Astrocyte (in vitro differentiated cells and primary cell): ENCODE measurements around the gene PLXNB3. TPM values are rescaled to one million over a fixed set of nuclear protein-coding genes. Genes with fewer than 3 reads are reported as not detected.
"Not testable (repeated sequence)": the region's sequence is repeated elsewhere in the genome, so short reads cannot be mapped to it uniquely, and the experiment has no call there.

ENCODE experiments used
- DNase-seq: peaks from one replicate; pipeline ENCODE4 v3.0.0-alpha.2; 2010; ENCODE audit warnings: low read depth
- FAIRE-seq: peaks from 2 replicates; lab custom pipeline; 2011; peaks lifted over from hg19 to GRCh38; lab: Jason Lieb, UNC
- H2AFZ ChIP-seq: 2 replicates; pipeline ENCODE4 v1.6.0; 2012; ENCODE audit warnings: low read depth, low read length, inconsistent platforms
- H3K27ac ChIP-seq: 2 replicates; pipeline ENCODE4 v1.5.1; 2011; ENCODE audit warnings: low read depth, low read length, inconsistent platforms
- H3K27me3 ChIP-seq: 2 replicates; pipeline ENCODE4 v1.6.0; 2011; ENCODE audit warnings: low read length, inconsistent platforms; ENCODE audit not compliant: insufficient read depth
- H3K36me3 ChIP-seq: 2 replicates; pipeline ENCODE4 v1.5.1; 2011; ENCODE audit warnings: low read length, inconsistent platforms; ENCODE audit not compliant: insufficient read depth
- H3K4me1 ChIP-seq: 2 replicates; pipeline ENCODE4 v1.5.1; 2011; ENCODE audit warnings: low read length, inconsistent platforms; ENCODE audit not compliant: insufficient read depth
- H3K4me2 ChIP-seq: 2 replicates; pipeline ENCODE4 v1.6.0; 2012; ENCODE audit warnings: low read length, inconsistent platforms
- H3K4me3 ChIP-seq: 2 replicates; pipeline ENCODE4 v1.5.1; 2011; ENCODE audit warnings: low read depth, mild to moderate bottlenecking, low read length, inconsistent platforms; ENCODE audit not compliant: insufficient read depth
- H3K79me2 ChIP-seq: 2 replicates; pipeline ENCODE4 v1.6.0; 2012; ENCODE audit warnings: mild to moderate bottlenecking, low read length, inconsistent platforms; ENCODE audit not compliant: insufficient read depth
- H3K9ac ChIP-seq: 2 replicates; pipeline ENCODE4 v1.6.0; 2012; ENCODE audit warnings: mild to moderate bottlenecking, low read length, inconsistent platforms
- H3K9me3 ChIP-seq: 2 replicates; pipeline ENCODE4 v1.5.1; 2012; ENCODE audit warnings: low read depth, mild to moderate bottlenecking, low read length, inconsistent platforms; ENCODE audit not compliant: insufficient read depth
- H4K20me1 ChIP-seq: 2 replicates; pipeline ENCODE4 v1.6.0; 2012; ENCODE audit warnings: low read length, inconsistent platforms; ENCODE audit not compliant: insufficient read depth
- H3K27ac Mint-ChIP-seq: one replicate; pipeline ENCODE4 v1.8.0; 2021; ENCODE audit warnings: mild to moderate bottlenecking, mixed read lengths; ENCODE audit not compliant: unreplicated experiment
- H3K27me3 Mint-ChIP-seq: one replicate; pipeline ENCODE4 v1.8.0; 2021; ENCODE audit warnings: low read depth, mixed read lengths; ENCODE audit not compliant: unreplicated experiment
- H3K36me3 Mint-ChIP-seq: one replicate; pipeline ENCODE4 v1.8.0; 2021; ENCODE audit warnings: low read depth, mixed read lengths; ENCODE audit not compliant: unreplicated experiment
- H3K4me1 Mint-ChIP-seq: one replicate; pipeline ENCODE4 v1.8.0; 2021; ENCODE audit warnings: low read depth, mixed read lengths; ENCODE audit not compliant: unreplicated experiment
- H3K4me3 Mint-ChIP-seq: one replicate; pipeline ENCODE4 v1.8.0; 2021; ENCODE audit warnings: mild to moderate bottlenecking, moderate library complexity, mixed read lengths; ENCODE audit not compliant: unreplicated experiment
- H3K9me3 Mint-ChIP-seq: one replicate; pipeline ENCODE4 v1.8.0; 2021; ENCODE audit warnings: mild to moderate bottlenecking, mixed read lengths; ENCODE audit not compliant: unreplicated experiment
- EZH2 ChIP-seq: IDR thresholded peaks from 2 replicates; pipeline ENCODE4 v1.6.1; 2012; ENCODE audit warnings: mild to moderate bottlenecking, low read length, inconsistent platforms; ENCODE audit not compliant: insufficient read depth
- total RNA-seq: library from RNA; stranded (reverse); gene quantifications from 2 replicates; pipeline ENCODE4 v1.2.1, GENCODE V29; 2021
- TF ChIP-seq, protein P1 (sequence below): IDR thresholded peaks from 2 replicates; pipeline ENCODE4 v1.5.1; 2011; ENCODE audit warnings: low read depth, mild to moderate bottlenecking, inconsistent platforms, low read length, moderate library complexity; ENCODE audit not compliant: insufficient read depth

The PLXNB3 gene
- total RNA-seq, 1 donor from 2014 or later, result 5.3 TPM

DNA sequence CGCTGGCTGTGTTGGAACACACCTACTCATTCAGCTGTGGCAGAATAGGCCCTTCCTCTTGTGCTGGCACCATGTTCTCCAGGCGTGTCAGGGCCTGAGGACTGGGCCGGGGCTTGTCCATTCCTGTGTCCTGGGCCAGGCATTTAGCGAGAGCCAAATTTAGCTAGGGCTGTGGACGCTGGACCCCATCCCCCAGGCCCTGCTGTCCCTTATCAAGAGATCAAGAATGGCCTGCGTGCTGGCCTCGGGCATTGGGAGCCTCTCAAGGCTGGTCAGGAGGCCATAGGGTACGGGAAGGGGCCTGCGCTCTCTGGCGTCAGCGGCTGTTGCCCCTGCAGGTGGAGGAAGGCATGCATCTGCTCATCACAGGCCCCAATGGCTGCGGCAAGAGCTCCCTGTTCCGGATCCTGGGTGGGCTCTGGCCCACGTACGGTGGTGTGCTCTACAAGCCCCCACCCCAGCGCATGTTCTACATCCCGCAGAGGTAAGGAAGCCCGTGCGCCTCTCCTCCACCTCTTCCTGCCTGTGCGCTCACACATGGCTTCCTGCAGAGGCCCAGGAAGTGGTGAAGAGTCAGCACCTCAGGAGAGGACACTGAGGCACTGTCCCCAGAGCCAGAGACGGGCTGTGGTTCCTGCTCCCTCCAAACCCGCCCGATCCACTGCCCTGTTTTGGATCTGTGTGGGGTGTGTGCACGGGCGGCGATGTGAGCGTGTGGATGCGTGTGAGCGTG lies 24.1 kb upstream of the PLXNB3 start:
- H3K4me1 ChIP-seq, result no peaks in the 10 kb centered on the region
- H3K9me3 Mint-ChIP-seq, result no peaks in the 10 kb centered on the region
- H3K36me3 ChIP-seq, result no peaks in the 10 kb centered on the region
- no peaks in the 10 kb centered on the region for H3K27me3 Mint-ChIP-seq
- DNase-seq (no peak), FAIRE-seq (no peak)
- no peak overlapping the region for H3K27ac ChIP-seq
- H3K9ac ChIP-seq, result no peak overlapping the region
- H3K4me1 Mint-ChIP-seq, result no peaks in the 10 kb centered on the region
- H3K4me3 Mint-ChIP-seq, result no peak overlapping the region
- H3K4me2 ChIP-seq, result no peak overlapping the region
- H2AFZ ChIP-seq, result no peak overlapping the region
- no peak overlapping the region for H3K27ac Mint-ChIP-seq
- H3K79me2 ChIP-seq, result no peaks in the 10 kb centered on the region
- TF ChIP-seq, protein P1, sequence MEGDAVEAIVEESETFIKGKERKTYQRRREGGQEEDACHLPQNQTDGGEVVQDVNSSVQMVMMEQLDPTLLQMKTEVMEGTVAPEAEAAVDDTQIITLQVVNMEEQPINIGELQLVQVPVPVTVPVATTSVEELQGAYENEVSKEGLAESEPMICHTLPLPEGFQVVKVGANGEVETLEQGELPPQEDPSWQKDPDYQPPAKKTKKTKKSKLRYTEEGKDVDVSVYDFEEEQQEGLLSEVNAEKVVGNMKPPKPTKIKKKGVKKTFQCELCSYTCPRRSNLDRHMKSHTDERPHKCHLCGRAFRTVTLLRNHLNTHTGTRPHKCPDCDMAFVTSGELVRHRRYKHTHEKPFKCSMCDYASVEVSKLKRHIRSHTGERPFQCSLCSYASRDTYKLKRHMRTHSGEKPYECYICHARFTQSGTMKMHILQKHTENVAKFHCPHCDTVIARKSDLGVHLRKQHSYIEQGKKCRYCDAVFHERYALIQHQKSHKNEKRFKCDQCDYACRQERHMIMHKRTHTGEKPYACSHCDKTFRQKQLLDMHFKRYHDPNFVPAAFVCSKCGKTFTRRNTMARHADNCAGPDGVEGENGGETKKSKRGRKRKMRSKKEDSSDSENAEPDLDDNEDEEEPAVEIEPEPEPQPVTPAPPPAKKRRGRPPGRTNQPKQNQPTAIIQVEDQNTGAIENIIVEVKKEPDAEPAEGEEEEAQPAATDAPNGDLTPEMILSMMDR, result no peak
- TF ChIP-seq EZH2, result no peak
- peaks cover 3% of the 10 kb centered on the region for H4K20me1 ChIP-seq
- peaks cover 1% of the 10 kb centered on the region for H3K36me3 Mint-ChIP-seq
- no peaks in the 10 kb centered on the region for H3K9me3 ChIP-seq
- no peaks in the 10 kb centered on the region for H3K27me3 ChIP-seq
- no peak overlapping the region for H3K4me3 ChIP-seq

DNA sequence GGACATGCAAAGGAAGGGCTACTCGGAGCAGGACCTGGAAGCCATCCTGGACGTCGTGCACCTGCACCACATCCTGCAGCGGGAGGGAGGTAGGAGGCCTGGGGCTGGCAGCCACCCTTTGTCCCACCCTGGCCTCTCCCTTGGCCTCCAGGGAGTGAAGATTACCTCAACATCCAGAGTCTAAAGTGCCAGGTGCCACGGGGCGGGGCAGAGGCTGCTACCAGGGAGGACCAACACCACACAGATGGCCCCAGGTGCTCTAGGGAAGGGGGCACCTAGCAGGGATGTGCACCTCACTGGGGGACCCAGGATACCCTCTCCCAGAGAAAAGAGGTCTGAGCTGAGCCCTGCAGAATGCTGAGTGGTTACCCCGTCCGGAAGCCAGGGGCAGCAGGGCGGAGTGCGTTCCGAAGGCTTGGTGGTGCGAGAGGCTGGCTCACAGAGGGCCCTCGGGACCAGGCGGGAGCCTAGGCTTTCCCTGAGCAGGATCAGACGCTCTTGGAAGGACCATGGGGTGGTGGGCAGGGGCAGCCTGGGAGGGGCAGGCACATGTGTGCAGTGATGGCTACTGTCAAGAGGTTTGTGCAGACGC lies 23.3 kb upstream of the PLXNB3 start:
- Histone ChIP-seq H3K36me3 (no peaks in the 10 kb centered on the region), H3K9ac (no peak overlapping the region), H4K20me1 (no peaks in the 10 kb centered on the region), H3K27ac (no peak overlapping the region), H3K79me2 (no peaks in the 10 kb centered on the region), H3K4me3 (no peak overlapping the region), H3K27me3 (no peaks in the 10 kb centered on the region), H3K4me1 (no peaks in the 10 kb centered on the region), H3K9me3 (no peaks in the 10 kb centered on the region), H3K4me2 (no peak overlapping the region), H2AFZ (no peak overlapping the region)
- Mint-ChIP-seq H3K27ac (no peak overlapping the region), H3K9me3 (no peaks in the 10 kb centered on the region), H3K27me3 (no peaks in the 10 kb centered on the region), H3K4me1 (no peaks in the 10 kb centered on the region), H3K36me3 (peaks cover 1% of the 10 kb centered on the region), H3K4me3 (no peak overlapping the region)
- FAIRE-seq, result no peak
- DNase-seq, result no peak
- TF ChIP-seq, protein P1, result no peak
- no peak for TF ChIP-seq EZH2

DNA sequence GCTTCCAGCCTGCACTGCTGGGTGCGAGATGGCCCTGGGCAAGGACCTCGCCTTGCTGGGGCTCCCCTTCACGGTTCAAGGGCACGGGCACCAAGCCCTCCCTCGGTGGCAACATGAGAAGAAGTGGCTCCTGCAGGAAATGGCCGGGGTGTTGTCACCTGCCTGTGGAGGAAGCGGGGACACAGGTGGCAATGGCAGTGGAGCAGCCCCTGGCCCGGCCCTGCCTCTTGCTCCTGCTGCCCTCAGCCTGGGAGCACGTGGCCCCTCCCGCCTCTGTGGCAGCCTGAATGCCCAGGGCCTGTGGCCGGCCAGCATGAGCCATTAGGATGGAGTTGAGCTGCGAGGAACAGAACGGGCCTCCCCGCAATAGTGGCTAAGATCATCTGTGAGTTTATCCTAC lies 22.6 kb upstream of the PLXNB3 start:
- H3K9me3 Mint-ChIP-seq, result no peaks in the 10 kb centered on the region
- Histone ChIP-seq H3K36me3 (no peaks in the 10 kb centered on the region), H3K4me2 (no peak overlapping the region), H2AFZ (no peak overlapping the region), H3K27ac (no peak overlapping the region), H3K9me3 (no peaks in the 10 kb centered on the region), H3K4me1 (no peaks in the 10 kb centered on the region), H3K27me3 (no peaks in the 10 kb centered on the region), H4K20me1 (no peaks in the 10 kb centered on the region), H3K79me2 (no peaks in the 10 kb centered on the region), H3K4me3 (no peak overlapping the region), H3K9ac (no peak overlapping the region)
- FAIRE-seq (no peak), DNase-seq (no peak)
- H3K4me3 Mint-ChIP-seq, result no peak overlapping the region
- H3K27ac Mint-ChIP-seq, result no peak overlapping the region
- H3K4me1 Mint-ChIP-seq, result no peaks in the 10 kb centered on the region
- TF ChIP-seq, protein P1, result no peak
- no peak for TF ChIP-seq EZH2
- no peaks in the 10 kb centered on the region for H3K27me3 Mint-ChIP-seq
- peaks cover 1% of the 10 kb centered on the region for H3K36me3 Mint-ChIP-seq

DNA sequence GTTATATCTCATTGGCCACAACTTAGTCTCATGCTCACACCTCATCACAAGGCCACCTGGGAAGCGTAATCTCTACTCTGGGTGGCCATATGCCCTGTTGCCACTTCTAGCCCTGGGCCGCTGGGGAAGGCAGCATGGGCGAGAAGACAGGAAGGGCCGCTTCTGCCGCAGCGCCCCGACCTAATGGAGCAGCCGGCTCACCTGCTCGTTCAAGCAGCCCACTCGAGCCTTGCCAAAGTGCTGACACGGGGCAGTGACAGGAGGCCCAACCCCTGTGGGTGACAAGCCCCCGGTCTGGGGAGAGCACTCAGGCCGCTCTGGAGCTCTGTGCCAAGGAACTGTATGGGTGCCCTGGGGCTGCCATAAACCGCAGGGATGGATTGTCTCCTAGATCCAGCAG lies 21.9 kb upstream of the PLXNB3 start:
- not testable (repeated sequence) for H3K27ac ChIP-seq, H3K27ac Mint-ChIP-seq, H3K9me3 ChIP-seq, H3K4me1 ChIP-seq, H3K36me3 Mint-ChIP-seq, H3K27me3 ChIP-seq, H4K20me1 ChIP-seq, FAIRE-seq, H3K4me1 Mint-ChIP-seq, H3K27me3 Mint-ChIP-seq, H3K4me3 ChIP-seq, H3K36me3 ChIP-seq, H2AFZ ChIP-seq, H3K4me2 ChIP-seq, H3K9ac ChIP-seq, H3K4me3 Mint-ChIP-seq, H3K79me2 ChIP-seq, H3K9me3 Mint-ChIP-seq, DNase-seq
